Gastroesophageal sphincter (tissue), 4 donors: ENCODE data around the gene PHACTR1. TPM values are rescaled to one million over a fixed set of nuclear protein-coding genes. Genes with fewer than 3 reads are reported as not detected.

ENCODE experiments used
- ATAC-seq: fragments of 150-250 bp; one replicate; pipeline ENCODE4 v1.9.1; 2016; ENCODE audit warnings: mild to moderate bottlenecking, moderate library complexity
- H3K27ac ChIP-seq, 4 donors: fragments of 200-600 bp; sonication (generic) in 3 of 4; 1 replicate in 3 of 4; 2 replicates in 1 of 4; pipeline ENCODE4 v1.5.1; 2016 to 2019
- H3K27me3 ChIP-seq: fragments of 200-600 bp; sonication (generic); one replicate; pipeline ENCODE4 v1.5.1; 2019
- H3K36me3 ChIP-seq, 2 donors: fragments of 200-600 bp; sonication (generic); one replicate each; pipeline ENCODE4 v1.5.1; 2019; ENCODE audit warnings: control low read depth in 1 of 2
- H3K4me1 ChIP-seq, 3 donors: fragments of 200-600 bp; sonication (generic); 1 replicate in 2 of 3; 2 replicates in 1 of 3; pipeline ENCODE4 v1.5.1; 2016 to 2019; ENCODE audit warnings: control low read depth in 2 of 3
- H3K4me3 ChIP-seq, 2 donors: fragments of 200-600 bp; sonication (generic); one replicate each; pipeline ENCODE4 v1.5.1; 2019; ENCODE audit warnings: mild to moderate bottlenecking in 1 of 2, moderate library complexity in 1 of 2
- H3K9me3 ChIP-seq, 3 donors: fragments of 200-600 bp; sonication (generic); one replicate each; pipeline ENCODE4 v1.5.1; 2017 to 2019; ENCODE audit warnings: control low read depth in 2 of 3
- CTCF ChIP-seq, 4 experiments: fragments of 200-600 bp in 2 of 4; fragments of 450-650 bp in 2 of 4; sonication (generic) in 1 of 4; IDR thresholded peaks; one replicate each; pipeline ENCODE4 v1.5.1; 2017 to 2019; ENCODE audit warnings: antibody characterized with exemption in 4 of 4, mild to moderate bottlenecking in 2 of 4, moderate library complexity in 2 of 4
- EP300 ChIP-seq: sonication (generic); formaldehyde crosslinking; IDR thresholded peaks from one replicate; pipeline ENCODE4 v1.6.1; 2017; ENCODE audit warnings: antibody characterized with exemption, mild to moderate bottlenecking
- POLR2A ChIP-seq, 2 donors: fragments of 450-650 bp; IDR thresholded peaks; one replicate each; pipeline ENCODE4 v1.6.1; 2017; ENCODE audit warnings: antibody characterized with exemption in 2 of 2, mild to moderate bottlenecking in 2 of 2, moderate library complexity in 1 of 2
- POLR2AphosphoS5 ChIP-seq: sonication (generic); formaldehyde crosslinking; IDR thresholded peaks from one replicate; pipeline ENCODE4 v1.6.1; 2017; ENCODE audit warnings: antibody characterized with exemption
- WGBS, 2 donors: methylation state at CpG; one replicate each; pipeline ENCODE4 v1.1.5; 2018; ENCODE audit warnings: low coverage in 1 of 2; 5-methylcytosine and 5-hydroxymethylcytosine counted together
- total RNA-seq, 4 donors: library from RNA; depleted of rRNA; stranded (reverse); fragments of >200 nt; gene quantifications; one replicate each; pipeline ENCODE4 v1.1.0, GENCODE V29; 2016

The PHACTR1 gene
- total RNA-seq, 4 donors from 2014 or later = 0.20 to 27.3 (median 2.2) TPM

GRCh38 chr6:13235339-13235738 is 518.8 kb downstream of the PHACTR1 start:
- Histone ChIP-seq H3K4me3 (no peak overlapping the region), H3K9me3 (no peaks in the 10 kb centered on the region), H3K27me3 (no peaks in the 10 kb centered on the region), H3K36me3 (no peaks in the 10 kb centered on the region), H3K4me1 (no peaks in the 10 kb centered on the region), H3K27ac (no peak overlapping the region)
- ATAC-seq = no peak
- 81% methylated on average over 2 of the region's 2 CpGs; no CpG with 5 or more reads in 1 of the 2 donors for WGBS, 2 donors
- TF ChIP-seq POLR2A (IDR thresholded peaks at IDR 0.05) = no peak
- no peak for TF ChIP-seq POLR2AphosphoS5
- TF ChIP-seq EP300 = no peak
- no peak for TF ChIP-seq CTCF (IDR thresholded peaks at IDR 0.05)

GRCh38 chr6:13237318-13237717 is 520.8 kb downstream of the PHACTR1 start:
- WGBS, 2 donors = 75 to 91% methylated on average over 3 of the region's 3 CpGs
- no peak for ATAC-seq
- Histone ChIP-seq H3K27me3 (no peaks in the 10 kb centered on the region), H3K36me3 (no peaks in the 10 kb centered on the region), H3K4me3 (no peak overlapping the region), H3K27ac (no peak overlapping the region), H3K4me1 (no peaks in the 10 kb centered on the region), H3K9me3 (no peaks in the 10 kb centered on the region)
- TF ChIP-seq CTCF (IDR thresholded peaks at IDR 0.05) (no peak), EP300 (no peak), POLR2AphosphoS5 (no peak), POLR2A (IDR thresholded peaks at IDR 0.05) (no peak)

- no peaks in the 10 kb centered on the region for H3K4me1 ChIP-seq
- no peak for TF ChIP-seq POLR2A (IDR thresholded peaks at IDR 0.05)
- TF ChIP-seq POLR2AphosphoS5 = no peak
- no peak for TF ChIP-seq EP300
- no peak for TF ChIP-seq CTCF (IDR thresholded peaks at IDR 0.05)
- 40 to 92% methylated on average over 1 to 6 of the region's 6 CpGs for WGBS, 2 donors
- H3K9me3 ChIP-seq = no peaks in the 10 kb centered on the region
- no peaks in the 10 kb centered on the region for H3K27me3 ChIP-seq
- no peak for ATAC-seq
- no peaks in the 10 kb centered on the region for H3K36me3 ChIP-seq
- H3K4me3 ChIP-seq = no peak overlapping the region
- H3K27ac ChIP-seq = no peak overlapping the region
Measured at GRCh38 chr6:13238017-13238416, 521.5 kb downstream of the PHACTR1 start.

GRCh38 chr6:13238640-13239216 is 522.2 kb downstream of the PHACTR1 start:
- WGBS, 2 donors = 96 to 97% methylated on average over 5 to 7 of the region's 7 CpGs
- Histone ChIP-seq H3K27ac (no peak overlapping the region), H3K4me1 (no peaks in the 10 kb centered on the region), H3K27me3 (no peaks in the 10 kb centered on the region), H3K4me3 (no peak overlapping the region), H3K9me3 (no peaks in the 10 kb centered on the region), H3K36me3 (no peaks in the 10 kb centered on the region)
- no peak for ATAC-seq
- no peak for TF ChIP-seq EP300
- TF ChIP-seq POLR2AphosphoS5 = no peak
- TF ChIP-seq CTCF (IDR thresholded peaks at IDR 0.05) = no peak
- TF ChIP-seq POLR2A (IDR thresholded peaks at IDR 0.05) = no peak
